ENCODE results near the gene HEXIM1.

GRCh38 chr17:45135192-45135977 lies 12.9 kb upstream of the HEXIM1 start, which contains the start of gene ACBD4:
- TF ChIP-seq CTCF (IDR thresholded peaks at IDR 0.05) (peak; percentile 98 to 100 (median 100)), POLR2A (IDR thresholded peaks at IDR 0.05) (peak in 1 of 2 donors; percentile 59)

All from tibial nerve (tissue), 3 donors.